K562 (cell line): ENCODE results near the gene PRDM8. TPM values are rescaled to one million over a fixed set of nuclear protein-coding genes. Genes with fewer than 3 reads are reported as not detected.

Experiments
- ATAC-seq: fragments of 200-7000 bp; cut with Tn5 transposase; 3 replicates; pipeline ENCODE4 v1.9.1; 2020; ENCODE audit warnings: moderate library complexity
- BruUV-seq: library from RNA; stranded (reverse); fragments of 400-500 nt; replicated peaks from 2 replicates; lab custom pipeline; 2021; lab: Mats Ljungman, UMichigan
- CTCF ChIA-PET: fragments of 300-600 bp; formaldehyde crosslinking; extraction: SDS; loops from one replicate; lab custom pipeline; 2021; ENCODE audit warnings: low intra/inter-chr PET ratio; lab: Yijun Ruan, JAX
- POLR2A ChIA-PET: fragments of 300-600, 350-650 bp; sonication (Branson Sonifier 250); formaldehyde crosslinking; extraction: SDS; loops from one replicate; lab custom pipeline; 2021; ENCODE audit warnings: antibody characterized with exemption, inconsistent platforms; lab: Yijun Ruan, JAX
- DNase-seq, 4 experiments: peaks; one replicate each; pipeline versions ENCODE4 v3.0.0 to v3.0.0-alpha.2; 2011 to 2018; ENCODE audit warnings: low spot score in 3 of 4, mixed read lengths in 3 of 4; ENCODE audit errors: extremely low read depth in 1 of 4
- FAIRE-seq: peaks from 2 replicates; lab custom pipeline; 2011; peaks lifted over from hg19 to GRCh38; lab: Jason Lieb, UNC
- H2AFZ ChIP-seq: 2 replicates; pipeline ENCODE4 v1.6.0; 2011; ENCODE audit warnings: low read depth, low read length, control low read depth, inconsistent platforms
- H3K27ac ChIP-seq: fragments of 200-600 bp; 3 replicates; pipeline ENCODE4 v1.8.0; 2011; ENCODE audit warnings: low read depth, mild to moderate bottlenecking, control low read depth, inconsistent platforms, low read length, moderate library complexity, mixed read lengths; ENCODE audit errors: extremely low read depth
- H3K27me3 ChIP-seq, 2 experiments: fragments of 300-600 bp in 1 of 2; 2 replicates in 1 of 2; 3 replicates in 1 of 2; pipeline versions ENCODE4 v1.6.0 to v1.8.0; 2011; ENCODE audit warnings: inconsistent platforms in 2 of 2, low read length in 2 of 2, mild to moderate bottlenecking in 1 of 2, mixed read lengths in 1 of 2, moderate library complexity in 1 of 2; ENCODE audit not compliant: control insufficient read depth in 2 of 2, insufficient read depth in 2 of 2
- H3K36me3 ChIP-seq: fragments of 300-600 bp; 3 replicates; pipeline ENCODE4 v1.8.0; 2011; ENCODE audit warnings: mild to moderate bottlenecking, low read length, inconsistent platforms; ENCODE audit not compliant: control insufficient read depth, insufficient read depth
- H3K4me1 ChIP-seq, 2 experiments: fragments of 200-600 bp in 1 of 2; replicated peaks in 1 of 2; 2 replicates in 1 of 2; 3 replicates in 1 of 2; pipeline versions ENCODE4 v1.5.1 to v1.8.0; 2011; ENCODE audit warnings: inconsistent platforms in 2 of 2, low read length in 2 of 2, mild to moderate bottlenecking in 1 of 2, mixed read lengths in 1 of 2, moderate library complexity in 1 of 2; ENCODE audit not compliant: control insufficient read depth in 2 of 2, insufficient read depth in 2 of 2
- H3K4me2 ChIP-seq: 2 replicates; pipeline ENCODE4 v1.6.1; 2011; ENCODE audit warnings: low read length, control low read depth, inconsistent platforms, mixed read lengths; ENCODE audit not compliant: insufficient read depth
- H3K4me3 ChIP-seq: fragments of 200-600 bp; sonication (generic), shearing (Covaris generic); 2 replicates; pipeline ENCODE4 v1.5.1; 2016; ENCODE audit warnings: control low read depth, inconsistent platforms
- H3K79me2 ChIP-seq: fragments of 200-600 bp; 3 replicates; pipeline ENCODE4 v1.8.0; 2011; ENCODE audit warnings: low read length, inconsistent platforms; ENCODE audit not compliant: control insufficient read depth, insufficient read depth
- H3K9ac ChIP-seq, 2 experiments: 2 replicates each; pipeline versions ENCODE4 v1.6.0 to v1.6.1; 2011; ENCODE audit warnings: low read depth in 2 of 2, low read length in 2 of 2, control low read depth in 1 of 2, inconsistent platforms in 1 of 2, mild to moderate bottlenecking in 1 of 2, mixed read lengths in 1 of 2; ENCODE audit not compliant: insufficient read depth in 1 of 2
- H3K9me1 ChIP-seq: one replicate; pipeline ENCODE4 v1.6.0; 2011; ENCODE audit warnings: inconsistent platforms, mild to moderate bottlenecking, low read length, moderate library complexity; ENCODE audit not compliant: control insufficient read depth, insufficient read depth
- H3K9me3 ChIP-seq: replicated peaks from 2 replicates; pipeline ENCODE4 v1.5.1; 2011; ENCODE audit warnings: low read depth, low read length, inconsistent platforms; ENCODE audit not compliant: control insufficient read depth, insufficient read depth
- H4K20me1 ChIP-seq: replicated peaks from 2 replicates; pipeline ENCODE4 v1.6.1; 2011; ENCODE audit warnings: low read length, inconsistent platforms, mixed read lengths; ENCODE audit not compliant: control insufficient read depth, insufficient read depth
- ARHGAP35 ChIP-seq: fragments of 450-650 bp; IDR thresholded peaks from 2 replicates; pipeline ENCODE4 v1.6.1; 2018; ENCODE audit not compliant: partially characterized antibody
- FOS ChIP-seq: IDR thresholded peaks from 3 replicates; pipeline ENCODE4 v1.6.1; 2011; ENCODE audit not compliant: insufficient read length; ENCODE audit errors: extremely low read depth
- ILK ChIP-seq: fragments of 450-650 bp; IDR thresholded peaks from 2 replicates; pipeline ENCODE4 v1.6.1; 2016; ENCODE audit warnings: missing genetic modification characterization, low read depth, mild to moderate bottlenecking, missing compliant biosample characterization, moderate library complexity, borderline replicate concordance
- PHB2 ChIP-seq: fragments of 450-650 bp; IDR thresholded peaks from 2 replicates; pipeline ENCODE4 v1.6.1; 2017; ENCODE audit warnings: low read depth
- TSC22D4 ChIP-seq: fragments of 450-650 bp; IDR thresholded peaks from 2 replicates; pipeline ENCODE4 v1.6.1; 2016; ENCODE audit warnings: missing genetic modification characterization, missing biosample characterization, control low read depth
- WGBS: fragments of 100-300 bp; shearing (Covaris generic); methylation state at CpG from one replicate; pipeline ENCODE4 v1.1.6; 2016; ENCODE audit warnings: low coverage, mixed read lengths; ENCODE audit not compliant: insufficient coverage; ENCODE audit errors: missing lambda C conversion rate; 5-methylcytosine and 5-hydroxymethylcytosine counted together
- in situ Hi-C: fragments of 300-500 bp; cut with MboI; formaldehyde crosslinking; loops from 4 replicates; pipeline ENCODE4 v1.15.0; 2018; ENCODE audit warnings: inconsistent platforms, mixed read lengths
- intact Hi-C: fragments of 100-400 bp; cut with micrococcal nuclease; formaldehyde crosslinking; loops from 2 replicates; pipeline ENCODE4 v1.14.2; 2022
- polyA plus RNA-seq, 8 experiments: library from polyadenylated mRNA; depleted of rRNA in 4 of 8; stranded (reverse) in 5 of 8; unstranded in 3 of 8; fragments of >200 nt; fragmentation: Nextera tagmentation in 2 of 8; fragmentation: Illumina TruSeq in 1 of 8; extraction: Ambion mirVana in 2 of 8; extraction: Trizol in 1 of 8; gene quantifications; 2 replicates each; pipeline versions ENCODE4 v1.2.1 to v1.2.3, GENCODE V29; 2011 to 2014; ENCODE audit warnings: inconsistent platforms in 1 of 8, missing spikeins in 1 of 8
- total RNA-seq, 7 experiments: library from RNA; depleted of rRNA in 6 of 7; stranded (reverse); fragments of >200 nt in 6 of 7; fragmentation: Illumina TruSeq in 2 of 7; extraction: Trizol in 2 of 7; gene quantifications; 2 replicates each; pipeline versions ENCODE4 v1.2.1 to v1.2.3, GENCODE V29; 2011 to 2021; ENCODE audit warnings: low replicate concordance in 1 of 7
- TF ChIP-seq, protein P1 (sequence below): fragments of 200-800 bp; sonication (Bioruptor generic); IDR thresholded peaks from 2 replicates; pipeline ENCODE4 v1.6.1; 2017; ENCODE audit warnings: missing genetic modification characterization, missing compliant biosample characterization
- TF ChIP-seq, protein P2 (sequence below), 2 experiments: fragments of 450-650 bp; conservative IDR thresholded peaks; 2 replicates each; pipeline ENCODE4 v1.6.1; 2017; ENCODE audit warnings: mild to moderate bottlenecking in 2 of 2, moderate library complexity in 2 of 2
- TF ChIP-seq, protein P3 (sequence below): sonication (generic); formaldehyde crosslinking; IDR thresholded peaks from 2 replicates; pipeline ENCODE4 v1.8.0; 2022; ENCODE audit warnings: missing genetic modification reagents, mild to moderate bottlenecking, moderate library complexity, borderline replicate concordance

Gene PRDM8
- total and polyA plus RNA-seq, 9 of the 15 experiments (the other 6 are each of a cell fraction or from before 2014, with no cell fraction given) = 0.40 TPM; not detected in 8

DNA sequence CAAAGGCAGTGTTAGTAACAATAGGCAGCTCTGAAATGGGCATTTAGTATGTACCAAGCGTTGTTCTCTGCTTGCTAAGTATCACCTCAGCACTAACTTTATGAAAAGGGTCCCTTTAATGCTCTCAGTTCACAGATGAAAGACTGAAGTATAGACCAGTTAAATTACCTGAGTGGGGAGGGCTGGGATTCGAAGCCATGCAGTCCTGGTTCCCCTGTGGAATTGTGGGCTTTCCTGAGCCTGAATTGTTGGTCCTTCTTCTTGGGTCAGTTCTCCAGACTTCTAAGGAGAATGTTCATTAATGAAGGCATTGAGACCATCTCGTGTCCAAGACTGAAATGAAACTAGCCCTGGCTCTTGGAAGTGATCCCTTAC is 7.7 kb upstream of the PRDM8 start:
- in situ Hi-C loops (no loop called here), intact Hi-C loops (no loop called here)
- no peak for ATAC-seq

More for the DNA sequence above, 7.7 kb upstream of the PRDM8 start:
- Histone ChIP-seq H3K4me2 (no peak overlapping the region), H3K79me2 (no peaks in the 10 kb centered on the region), H3K27ac (no peak overlapping the region), H3K9ac (no peak overlapping the region), H3K4me1 (no peaks in the 10 kb centered on the region; a peak in 1 of 5 replicates), H4K20me1 (no peaks in the 10 kb centered on the region), H3K9me1 (no peaks in the 10 kb centered on the region), H3K27me3 (no peaks in the 10 kb centered on the region), H3K4me3 (no peak overlapping the region), H3K9me3 (0 out of 2 replicates have a peak, but pooled peaks cover 2% of the 10 kb centered on the region), H3K36me3 (no peaks in the 10 kb centered on the region), H2AFZ (no peak overlapping the region)
- FAIRE-seq = no peak
- ChIA-PET POLR2A (interaction anchor here (1.2 to 1.3 kb wide), 2 partner anchors 10 to 146 kb away, joined by 3 to 4 read pairs; no protein-coding TSS in a partner anchor), CTCF (no interaction called here)
- 39% methylated on average over 3 of the region's 3 CpGs for WGBS
- no peak for DNase-seq
- TF ChIP-seq, protein P1, sequence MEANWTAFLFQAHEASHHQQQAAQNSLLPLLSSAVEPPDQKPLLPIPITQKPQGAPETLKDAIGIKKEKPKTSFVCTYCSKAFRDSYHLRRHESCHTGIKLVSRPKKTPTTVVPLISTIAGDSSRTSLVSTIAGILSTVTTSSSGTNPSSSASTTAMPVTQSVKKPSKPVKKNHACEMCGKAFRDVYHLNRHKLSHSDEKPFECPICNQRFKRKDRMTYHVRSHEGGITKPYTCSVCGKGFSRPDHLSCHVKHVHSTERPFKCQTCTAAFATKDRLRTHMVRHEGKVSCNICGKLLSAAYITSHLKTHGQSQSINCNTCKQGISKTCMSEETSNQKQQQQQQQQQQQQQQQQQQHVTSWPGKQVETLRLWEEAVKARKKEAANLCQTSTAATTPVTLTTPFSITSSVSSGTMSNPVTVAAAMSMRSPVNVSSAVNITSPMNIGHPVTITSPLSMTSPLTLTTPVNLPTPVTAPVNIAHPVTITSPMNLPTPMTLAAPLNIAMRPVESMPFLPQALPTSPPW (CRISPR knock-in tag) = no peak
- TF ChIP-seq TSC22D4 (no peak), FOS (no peak), PHB2 (no peak), ILK (tag) (no peak), ARHGAP35 (no peak)
- TF ChIP-seq, protein P2, sequence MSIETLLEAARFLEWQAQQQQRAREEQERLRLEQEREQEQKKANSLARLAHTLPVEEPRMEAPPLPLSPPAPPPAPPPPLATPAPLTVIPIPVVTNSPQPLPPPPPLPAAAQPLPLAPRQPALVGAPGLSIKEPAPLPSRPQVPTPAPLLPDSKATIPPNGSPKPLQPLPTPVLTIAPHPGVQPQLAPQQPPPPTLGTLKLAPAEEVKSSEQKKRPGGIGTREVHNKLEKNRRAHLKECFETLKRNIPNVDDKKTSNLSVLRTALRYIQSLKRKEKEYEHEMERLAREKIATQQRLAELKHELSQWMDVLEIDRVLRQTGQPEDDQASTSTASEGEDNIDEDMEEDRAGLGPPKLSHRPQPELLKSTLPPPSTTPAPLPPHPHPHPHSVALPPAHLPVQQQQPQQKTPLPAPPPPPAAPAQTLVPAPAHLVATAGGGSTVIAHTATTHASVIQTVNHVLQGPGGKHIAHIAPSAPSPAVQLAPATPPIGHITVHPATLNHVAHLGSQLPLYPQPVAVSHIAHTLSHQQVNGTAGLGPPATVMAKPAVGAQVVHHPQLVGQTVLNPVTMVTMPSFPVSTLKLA (conservative IDR thresholded peaks at IDR 0.05) = no peak
- TF ChIP-seq, protein P3, sequence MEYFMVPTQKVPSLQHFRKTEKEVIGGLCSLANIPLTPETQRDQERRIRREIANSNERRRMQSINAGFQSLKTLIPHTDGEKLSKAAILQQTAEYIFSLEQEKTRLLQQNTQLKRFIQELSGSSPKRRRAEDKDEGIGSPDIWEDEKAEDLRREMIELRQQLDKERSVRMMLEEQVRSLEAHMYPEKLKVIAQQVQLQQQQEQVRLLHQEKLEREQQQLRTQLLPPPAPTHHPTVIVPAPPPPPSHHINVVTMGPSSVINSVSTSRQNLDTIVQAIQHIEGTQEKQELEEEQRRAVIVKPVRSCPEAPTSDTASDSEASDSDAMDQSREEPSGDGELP (CRISPR knock-in tag) = no peak
- no TSS peak for BruUV-seq
